OCI-LY7 (cell line): ENCODE results near the gene TNS3.

Experiments
- EZH2phosphoT487 ChIP-seq: fragments of 200-600 bp; sonication (generic); IDR thresholded peaks from 2 replicates; pipeline ENCODE4 v1.6.1; 2018; ENCODE audit warnings: low read depth, borderline replicate concordance, mild to moderate bottlenecking, mixed run types, antibody characterized with exemption, low read length, moderate library complexity, mixed read lengths
- TF ChIP-seq, protein P1 (sequence below): fragments of 200-600 bp; sonication (generic); conservative IDR thresholded peaks from 2 replicates; pipeline ENCODE4 v1.5.1; 2014; ENCODE audit warnings: mild to moderate bottlenecking, antibody characterized with exemption, low read length, moderate library complexity, mixed read lengths

DNA sequence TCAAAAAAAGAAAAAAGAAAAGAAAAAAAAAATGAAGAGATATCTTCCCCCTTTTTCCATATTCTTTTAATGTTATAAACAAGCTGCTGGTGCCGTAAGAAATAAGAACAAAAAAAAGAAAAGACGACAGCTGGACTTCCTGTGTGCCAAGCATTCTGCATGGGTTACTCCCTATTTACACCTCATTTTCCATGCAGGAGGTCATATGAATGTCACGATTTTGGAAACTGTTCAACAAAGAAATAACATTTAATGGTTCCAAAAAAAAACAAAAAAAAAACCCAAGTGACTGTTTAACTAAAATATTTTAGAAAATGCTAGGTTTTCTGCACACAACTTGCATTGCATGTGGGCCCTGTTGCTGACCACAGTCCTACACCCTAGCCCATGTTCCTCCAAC, 159.3 kb downstream of the TNS3 start:
- TF ChIP-seq, protein P1, sequence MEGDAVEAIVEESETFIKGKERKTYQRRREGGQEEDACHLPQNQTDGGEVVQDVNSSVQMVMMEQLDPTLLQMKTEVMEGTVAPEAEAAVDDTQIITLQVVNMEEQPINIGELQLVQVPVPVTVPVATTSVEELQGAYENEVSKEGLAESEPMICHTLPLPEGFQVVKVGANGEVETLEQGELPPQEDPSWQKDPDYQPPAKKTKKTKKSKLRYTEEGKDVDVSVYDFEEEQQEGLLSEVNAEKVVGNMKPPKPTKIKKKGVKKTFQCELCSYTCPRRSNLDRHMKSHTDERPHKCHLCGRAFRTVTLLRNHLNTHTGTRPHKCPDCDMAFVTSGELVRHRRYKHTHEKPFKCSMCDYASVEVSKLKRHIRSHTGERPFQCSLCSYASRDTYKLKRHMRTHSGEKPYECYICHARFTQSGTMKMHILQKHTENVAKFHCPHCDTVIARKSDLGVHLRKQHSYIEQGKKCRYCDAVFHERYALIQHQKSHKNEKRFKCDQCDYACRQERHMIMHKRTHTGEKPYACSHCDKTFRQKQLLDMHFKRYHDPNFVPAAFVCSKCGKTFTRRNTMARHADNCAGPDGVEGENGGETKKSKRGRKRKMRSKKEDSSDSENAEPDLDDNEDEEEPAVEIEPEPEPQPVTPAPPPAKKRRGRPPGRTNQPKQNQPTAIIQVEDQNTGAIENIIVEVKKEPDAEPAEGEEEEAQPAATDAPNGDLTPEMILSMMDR = no peak
- no peak for TF ChIP-seq EZH2phosphoT487
